A549 (cell line): ENCODE results near the gene MYOF.

Experiments
- BHLHE40 ChIP-seq: IDR thresholded peaks from 2 replicates; pipeline ENCODE4 v1.6.1; 2012; ENCODE audit warnings: low read depth, low read length, inconsistent platforms
- CEBPB ChIP-seq, 2 experiments: fragments of >200 bp in 1 of 2; sonication (Bioruptor Twin) in 1 of 2; formaldehyde crosslinking in 1 of 2; IDR thresholded peaks; 2 replicates each; pipeline ENCODE4 v1.6.1; 2012 to 2016
- CHD2 ChIP-seq: fragments of 150-350 bp; IDR thresholded peaks from 2 replicates; pipeline ENCODE4 v1.6.1; 2014; ENCODE audit warnings: low read length; ENCODE audit not compliant: partially characterized antibody
- EP300 ChIP-seq, 2 experiments: fragments of >200 bp; sonication (Bioruptor Twin); formaldehyde crosslinking; IDR thresholded peaks; 2 replicates in 1 of 2; 3 replicates in 1 of 2; pipeline ENCODE4 v1.6.1; 2016 to 2017
- FOSL2 ChIP-seq, 2 experiments: fragments of 450-650 bp in 1 of 2; fragments of >200 bp in 1 of 2; sonication (Bioruptor Twin) in 1 of 2; formaldehyde crosslinking; IDR thresholded peaks; 2 replicates each; pipeline versions ENCODE4 v1.5.0 to v1.6.1; 2016 to 2020; ENCODE audit warnings: mild to moderate bottlenecking in 1 of 2, moderate library complexity in 1 of 2
- HOXA7 ChIP-seq: fragments of 250-450 bp; sonication (Bioruptor Pico); IDR thresholded peaks from 2 replicates; pipeline ENCODE4 v1.5.0; 2020; ENCODE audit warnings: mild to moderate bottlenecking, moderate library complexity
- JUNB ChIP-seq: fragments of >200 bp; sonication (Bioruptor Twin); formaldehyde crosslinking; IDR thresholded peaks from 2 replicates; pipeline ENCODE4 v1.6.1; 2016
- POLR2A ChIP-seq: IDR thresholded peaks from 2 replicates; pipeline ENCODE4 v1.6.1; 2012; ENCODE audit warnings: mild to moderate bottlenecking, low read length
- RAD21 ChIP-seq, 2 experiments: fragments of >200 bp in 1 of 2; sonication (Bioruptor Twin) in 1 of 2; formaldehyde crosslinking in 1 of 2; IDR thresholded peaks in 1 of 2; conservative IDR thresholded peaks in 1 of 2; 2 replicates in 1 of 2; 3 replicates in 1 of 2; pipeline ENCODE4 v1.6.1; 2012 to 2018; ENCODE audit warnings: inconsistent platforms in 1 of 2
- RCOR1 ChIP-seq: fragments of 150-350 bp; IDR thresholded peaks from 2 replicates; pipeline ENCODE4 v1.6.1; 2014; ENCODE audit warnings: antibody characterized with exemption, low read length, low read depth
- TF ChIP-seq, protein P1 (sequence below): fragments of 200-600 bp; sonication (generic); IDR thresholded peaks from 2 replicates; pipeline ENCODE4 v1.6.1; 2016; ENCODE audit warnings: antibody characterized with exemption, mild to moderate bottlenecking, moderate library complexity
- TF ChIP-seq, protein P2 (sequence below): IDR thresholded peaks from 2 replicates; pipeline ENCODE4 v1.6.1; 2012
- TF ChIP-seq, protein P3 (sequence below): fragments of 150-350 bp; IDR thresholded peaks from 2 replicates; pipeline ENCODE4 v1.6.1; 2014; ENCODE audit warnings: low read depth, mild to moderate bottlenecking, low read length
- TF ChIP-seq, protein P4 (sequence below): fragments of >200 bp; sonication (Bioruptor Twin); formaldehyde crosslinking; IDR thresholded peaks from 3 replicates; pipeline ENCODE4 v1.5.1; 2016

DNA sequence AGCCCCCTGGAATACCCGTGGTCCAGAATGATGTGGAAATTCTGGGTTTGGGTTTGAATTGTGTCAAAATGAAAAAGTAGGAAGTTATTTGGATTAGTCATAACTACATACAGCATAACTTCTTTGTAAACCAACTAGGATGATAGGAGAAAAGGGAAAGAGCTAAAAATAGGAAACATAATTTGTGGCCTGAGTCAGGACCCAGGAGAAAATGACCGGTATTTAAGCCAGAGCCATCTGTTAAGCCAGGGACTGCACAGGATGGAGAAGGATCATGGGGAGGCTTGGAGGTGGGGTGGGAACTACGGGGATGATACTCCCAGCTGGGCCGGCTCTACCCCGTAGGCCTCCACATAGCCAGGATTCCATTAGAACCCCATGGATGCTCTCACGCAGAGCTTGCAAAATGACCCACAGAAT lies 98.6 kb downstream of the MYOF start:
- TF ChIP-seq, protein P1, sequence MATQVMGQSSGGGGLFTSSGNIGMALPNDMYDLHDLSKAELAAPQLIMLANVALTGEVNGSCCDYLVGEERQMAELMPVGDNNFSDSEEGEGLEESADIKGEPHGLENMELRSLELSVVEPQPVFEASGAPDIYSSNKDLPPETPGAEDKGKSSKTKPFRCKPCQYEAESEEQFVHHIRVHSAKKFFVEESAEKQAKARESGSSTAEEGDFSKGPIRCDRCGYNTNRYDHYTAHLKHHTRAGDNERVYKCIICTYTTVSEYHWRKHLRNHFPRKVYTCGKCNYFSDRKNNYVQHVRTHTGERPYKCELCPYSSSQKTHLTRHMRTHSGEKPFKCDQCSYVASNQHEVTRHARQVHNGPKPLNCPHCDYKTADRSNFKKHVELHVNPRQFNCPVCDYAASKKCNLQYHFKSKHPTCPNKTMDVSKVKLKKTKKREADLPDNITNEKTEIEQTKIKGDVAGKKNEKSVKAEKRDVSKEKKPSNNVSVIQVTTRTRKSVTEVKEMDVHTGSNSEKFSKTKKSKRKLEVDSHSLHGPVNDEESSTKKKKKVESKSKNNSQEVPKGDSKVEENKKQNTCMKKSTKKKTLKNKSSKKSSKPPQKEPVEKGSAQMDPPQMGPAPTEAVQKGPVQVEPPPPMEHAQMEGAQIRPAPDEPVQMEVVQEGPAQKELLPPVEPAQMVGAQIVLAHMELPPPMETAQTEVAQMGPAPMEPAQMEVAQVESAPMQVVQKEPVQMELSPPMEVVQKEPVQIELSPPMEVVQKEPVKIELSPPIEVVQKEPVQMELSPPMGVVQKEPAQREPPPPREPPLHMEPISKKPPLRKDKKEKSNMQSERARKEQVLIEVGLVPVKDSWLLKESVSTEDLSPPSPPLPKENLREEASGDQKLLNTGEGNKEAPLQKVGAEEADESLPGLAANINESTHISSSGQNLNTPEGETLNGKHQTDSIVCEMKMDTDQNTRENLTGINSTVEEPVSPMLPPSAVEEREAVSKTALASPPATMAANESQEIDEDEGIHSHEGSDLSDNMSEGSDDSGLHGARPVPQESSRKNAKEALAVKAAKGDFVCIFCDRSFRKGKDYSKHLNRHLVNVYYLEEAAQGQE: no peak
- TF ChIP-seq RCOR1 (no peak), POLR2A (no peak), FOSL2 (IDR thresholded peaks at IDR 0.05) (no peak), FOSL2 (CRISPR knock-in tag; IDR thresholded peaks at IDR 0.05) (no peak), CHD2 (no peak), BHLHE40 (no peak), CEBPB (IDR thresholded peaks at IDR 0.05) (no peak), JUNB (no peak), HOXA7 (CRISPR knock-in tag) (no peak), EP300 (IDR thresholded peaks at IDR 0.05) (no peak), RAD21 (conservative IDR thresholded peaks at IDR 0.05 in 1 of 2, IDR thresholded peaks at IDR 0.05 in 1 of 2) (no peak)
- TF ChIP-seq, protein P2, sequence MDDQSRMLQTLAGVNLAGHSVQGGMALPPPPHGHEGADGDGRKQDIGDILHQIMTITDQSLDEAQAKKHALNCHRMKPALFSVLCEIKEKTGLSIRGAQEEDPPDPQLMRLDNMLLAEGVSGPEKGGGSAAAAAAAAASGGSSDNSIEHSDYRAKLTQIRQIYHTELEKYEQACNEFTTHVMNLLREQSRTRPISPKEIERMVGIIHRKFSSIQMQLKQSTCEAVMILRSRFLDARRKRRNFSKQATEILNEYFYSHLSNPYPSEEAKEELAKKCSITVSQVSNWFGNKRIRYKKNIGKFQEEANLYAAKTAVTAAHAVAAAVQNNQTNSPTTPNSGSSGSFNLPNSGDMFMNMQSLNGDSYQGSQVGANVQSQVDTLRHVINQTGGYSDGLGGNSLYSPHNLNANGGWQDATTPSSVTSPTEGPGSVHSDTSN: no peak
- TF ChIP-seq, protein P3, sequence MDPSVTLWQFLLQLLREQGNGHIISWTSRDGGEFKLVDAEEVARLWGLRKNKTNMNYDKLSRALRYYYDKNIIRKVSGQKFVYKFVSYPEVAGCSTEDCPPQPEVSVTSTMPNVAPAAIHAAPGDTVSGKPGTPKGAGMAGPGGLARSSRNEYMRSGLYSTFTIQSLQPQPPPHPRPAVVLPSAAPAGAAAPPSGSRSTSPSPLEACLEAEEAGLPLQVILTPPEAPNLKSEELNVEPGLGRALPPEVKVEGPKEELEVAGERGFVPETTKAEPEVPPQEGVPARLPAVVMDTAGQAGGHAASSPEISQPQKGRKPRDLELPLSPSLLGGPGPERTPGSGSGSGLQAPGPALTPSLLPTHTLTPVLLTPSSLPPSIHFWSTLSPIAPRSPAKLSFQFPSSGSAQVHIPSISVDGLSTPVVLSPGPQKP: no peak
- TF ChIP-seq, protein P4, sequence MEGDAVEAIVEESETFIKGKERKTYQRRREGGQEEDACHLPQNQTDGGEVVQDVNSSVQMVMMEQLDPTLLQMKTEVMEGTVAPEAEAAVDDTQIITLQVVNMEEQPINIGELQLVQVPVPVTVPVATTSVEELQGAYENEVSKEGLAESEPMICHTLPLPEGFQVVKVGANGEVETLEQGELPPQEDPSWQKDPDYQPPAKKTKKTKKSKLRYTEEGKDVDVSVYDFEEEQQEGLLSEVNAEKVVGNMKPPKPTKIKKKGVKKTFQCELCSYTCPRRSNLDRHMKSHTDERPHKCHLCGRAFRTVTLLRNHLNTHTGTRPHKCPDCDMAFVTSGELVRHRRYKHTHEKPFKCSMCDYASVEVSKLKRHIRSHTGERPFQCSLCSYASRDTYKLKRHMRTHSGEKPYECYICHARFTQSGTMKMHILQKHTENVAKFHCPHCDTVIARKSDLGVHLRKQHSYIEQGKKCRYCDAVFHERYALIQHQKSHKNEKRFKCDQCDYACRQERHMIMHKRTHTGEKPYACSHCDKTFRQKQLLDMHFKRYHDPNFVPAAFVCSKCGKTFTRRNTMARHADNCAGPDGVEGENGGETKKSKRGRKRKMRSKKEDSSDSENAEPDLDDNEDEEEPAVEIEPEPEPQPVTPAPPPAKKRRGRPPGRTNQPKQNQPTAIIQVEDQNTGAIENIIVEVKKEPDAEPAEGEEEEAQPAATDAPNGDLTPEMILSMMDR: no peak
